Activated T-helper 1 cell treated with Interleukin-2 at 50 U/mL for 16 hours (primary cell): ENCODE measurements around the gene BRINP1.

Source experiments
- DNase-seq: peaks from one replicate; pipeline ENCODE4 v3.0.0-alpha.2; 2020; ENCODE audit warnings: low read depth

Gene BRINP1

DNA sequence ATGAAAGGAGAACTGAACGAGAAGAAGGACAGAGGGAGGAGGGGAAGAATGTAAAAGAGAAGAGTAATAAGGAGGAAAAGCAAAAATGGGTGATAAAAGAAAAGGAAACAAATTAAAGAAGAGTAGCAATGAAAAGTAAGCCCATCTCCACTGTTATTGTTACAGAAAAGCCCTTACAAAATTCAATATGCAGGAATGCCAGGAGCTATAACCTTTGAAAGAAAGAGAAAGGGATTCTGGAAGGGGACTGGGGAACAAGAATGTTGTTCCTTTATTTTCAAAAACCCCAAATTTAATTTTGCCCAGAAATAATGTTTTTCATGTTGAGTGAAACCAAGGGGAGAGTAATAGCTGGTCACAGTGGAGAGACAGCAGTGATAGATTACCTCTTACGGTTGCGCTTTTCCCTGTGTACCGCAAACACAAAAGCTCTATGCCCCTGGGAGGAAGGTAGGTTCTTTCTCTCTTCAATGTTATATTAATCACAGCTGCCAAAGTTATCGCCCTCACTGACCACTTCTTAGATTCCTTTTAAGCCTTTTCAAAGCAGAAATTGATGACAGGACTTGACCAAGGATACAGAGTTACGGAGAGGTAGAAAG lies 86.7 kb downstream of the BRINP1 start:
- DNase-seq: no peak

DNA sequence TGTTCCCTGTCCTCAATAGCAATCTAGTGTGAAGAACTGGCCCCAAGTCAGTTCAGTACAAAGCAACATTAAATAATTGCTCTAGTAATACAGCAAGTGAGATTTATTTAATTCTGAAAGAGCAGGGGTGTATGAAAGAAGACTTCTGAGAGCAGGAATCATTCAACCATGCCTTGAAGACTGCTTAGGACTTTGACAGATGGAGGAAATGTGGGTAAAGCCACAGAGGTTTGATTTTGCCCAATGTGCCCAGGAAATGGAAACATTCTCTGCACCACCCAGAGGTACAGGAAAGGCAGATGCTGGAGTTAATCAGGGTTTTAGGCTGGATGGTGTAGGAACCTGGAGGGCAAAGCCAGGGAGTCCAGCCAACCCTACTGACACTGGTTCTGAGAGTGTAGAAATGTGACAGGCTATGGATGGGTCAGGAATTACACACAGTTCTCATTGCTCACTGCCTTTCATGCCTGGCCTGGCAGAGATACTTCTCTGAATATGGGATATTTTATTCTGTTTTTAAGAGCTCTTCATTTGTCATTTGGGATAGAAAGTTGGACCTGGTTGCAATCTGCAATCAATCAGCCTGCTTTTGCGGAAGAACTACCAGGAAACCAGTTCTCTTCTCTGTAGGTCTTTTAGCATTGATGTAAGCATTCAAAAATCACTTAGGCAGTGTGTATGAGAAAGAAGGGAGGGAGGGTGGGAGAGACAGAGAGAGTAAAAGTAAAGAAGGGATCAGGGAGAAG lies 88.3 kb downstream of the BRINP1 start:
- no peak for DNase-seq

DNA sequence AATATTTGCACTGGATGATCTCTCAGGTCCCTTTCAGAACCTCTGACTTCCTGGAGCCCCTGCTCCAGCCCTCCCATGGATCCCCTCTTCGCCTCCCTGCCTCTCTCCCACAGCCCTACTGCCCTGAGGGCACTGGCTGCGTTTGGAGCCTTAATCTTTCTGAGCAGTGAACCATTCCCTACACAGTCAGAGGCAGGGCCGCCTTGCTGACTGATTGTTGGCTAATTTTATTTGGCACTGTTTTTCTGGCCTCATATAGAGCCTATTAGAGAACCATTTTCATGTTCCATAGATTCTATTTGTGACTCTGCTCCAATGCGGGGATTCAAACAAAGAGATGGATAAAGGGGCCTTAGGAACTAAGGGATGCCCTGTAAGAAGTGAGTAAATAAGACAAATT lies 91.1 kb downstream of the BRINP1 start:
- no peak for DNase-seq

DNA sequence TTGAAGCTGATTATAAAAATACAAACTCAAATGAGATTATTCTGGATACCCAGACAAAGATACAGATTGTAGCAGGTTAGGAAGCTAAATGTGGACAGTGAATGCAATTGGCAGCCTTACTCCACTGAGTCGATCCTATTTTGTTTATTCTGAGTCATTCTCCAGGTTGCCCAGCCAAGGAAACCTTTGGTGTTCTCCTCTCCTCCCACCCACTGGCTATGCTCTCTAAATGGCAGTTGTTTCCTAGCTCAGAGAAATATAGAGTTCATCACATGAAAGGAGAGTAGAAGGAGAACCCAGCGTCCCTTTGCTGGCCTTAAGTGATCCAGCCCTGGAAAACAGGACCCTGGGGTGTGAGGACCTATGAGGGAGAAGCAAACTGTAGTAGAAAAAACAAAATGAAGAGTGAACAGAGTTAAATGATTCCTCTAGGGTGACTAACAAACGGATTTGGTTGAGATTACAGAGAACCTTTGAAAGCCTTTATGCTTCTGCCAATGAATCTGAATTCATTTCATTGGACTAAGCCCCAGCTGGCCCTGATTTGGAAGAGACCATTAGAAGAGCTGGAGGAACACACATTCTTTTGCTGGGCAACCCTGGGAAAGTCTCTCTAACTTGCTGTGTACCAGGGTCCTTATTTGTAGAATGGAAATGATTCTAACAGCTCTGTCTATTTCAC lies 95.1 kb downstream of the BRINP1 start:
- no peak for DNase-seq

DNA sequence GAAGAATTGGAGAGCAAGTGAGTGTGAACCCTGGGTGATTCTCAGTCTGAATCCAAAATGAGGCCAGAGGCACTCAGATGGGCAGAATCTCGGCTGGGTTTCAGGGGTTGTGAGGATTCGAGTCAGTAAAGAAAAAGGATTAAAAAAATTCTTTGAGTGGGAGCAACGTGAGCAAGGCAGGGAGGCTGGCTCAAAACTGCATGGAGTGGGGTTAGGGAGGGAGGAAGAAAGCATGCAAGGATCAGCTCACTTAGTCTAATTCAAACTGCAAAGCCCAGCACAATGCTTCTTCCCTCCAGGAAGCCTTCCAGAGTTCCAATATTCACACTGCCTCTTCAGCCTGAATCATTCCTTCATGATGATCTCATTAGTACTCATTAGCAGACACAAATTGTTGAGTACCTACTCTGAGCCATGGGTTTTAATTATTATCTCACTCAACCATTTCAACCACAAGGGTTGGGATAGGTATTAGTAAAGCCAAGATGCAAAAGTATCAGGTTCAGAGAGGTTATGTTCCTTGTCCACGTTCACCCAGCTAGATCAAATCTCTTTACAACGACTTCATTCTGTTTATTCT lies 95.8 kb downstream of the BRINP1 start:
- DNase-seq: no peak

DNA sequence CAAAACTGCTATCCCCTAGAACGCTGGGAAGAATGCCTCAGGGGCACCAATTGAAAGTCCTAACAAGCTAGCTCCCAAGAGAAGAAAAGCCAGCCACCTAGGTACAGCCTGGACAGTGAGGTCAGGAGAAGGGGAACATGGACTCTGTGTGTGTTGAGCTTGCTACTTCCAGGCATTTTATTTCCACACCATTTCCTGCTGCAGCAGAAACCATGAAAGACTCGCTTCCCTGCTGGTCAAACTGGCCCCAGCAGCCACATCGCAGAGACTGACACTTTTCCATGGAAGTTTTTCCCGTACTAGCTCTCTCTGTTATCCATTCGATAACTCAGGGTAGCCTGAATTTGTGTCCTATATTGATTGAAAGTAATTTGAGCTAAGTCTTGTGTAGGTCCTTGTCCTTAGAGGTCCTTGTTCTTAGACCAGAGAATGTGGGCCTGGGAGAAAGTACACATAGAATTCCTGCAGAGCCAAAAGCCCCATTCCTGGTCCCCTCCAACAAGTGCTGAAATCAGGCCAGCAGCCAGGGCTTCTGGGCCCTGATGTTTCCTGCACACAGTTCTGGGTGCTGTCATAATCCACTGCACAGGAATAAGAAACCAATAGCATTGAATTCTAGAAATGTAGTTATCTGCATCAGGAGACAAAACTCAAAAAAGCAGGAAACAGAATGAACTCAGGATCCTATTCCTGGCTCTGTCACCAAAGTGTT lies 96.6 kb downstream of the BRINP1 start:
- DNase-seq: no peak

DNA sequence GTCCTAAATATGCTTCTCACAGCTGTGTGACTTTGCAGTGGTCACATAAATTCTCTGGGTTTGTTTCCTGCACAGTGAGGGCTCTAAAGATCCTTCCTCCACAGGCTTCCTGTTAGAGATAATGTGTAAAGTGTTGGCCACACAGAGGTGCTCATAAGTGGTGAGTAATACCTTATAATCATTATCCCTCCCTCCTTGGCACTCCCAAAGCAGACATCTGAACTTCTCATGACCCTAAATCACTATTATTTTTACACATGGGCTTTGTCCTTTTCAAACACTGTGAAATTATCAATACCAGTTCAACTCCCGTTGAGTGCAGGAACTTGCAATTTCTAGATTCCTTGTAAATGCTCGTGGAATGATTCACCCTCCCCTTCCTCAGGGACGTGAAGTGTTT lies 100.2 kb downstream of the BRINP1 start:
- no peak for DNase-seq

DNA sequence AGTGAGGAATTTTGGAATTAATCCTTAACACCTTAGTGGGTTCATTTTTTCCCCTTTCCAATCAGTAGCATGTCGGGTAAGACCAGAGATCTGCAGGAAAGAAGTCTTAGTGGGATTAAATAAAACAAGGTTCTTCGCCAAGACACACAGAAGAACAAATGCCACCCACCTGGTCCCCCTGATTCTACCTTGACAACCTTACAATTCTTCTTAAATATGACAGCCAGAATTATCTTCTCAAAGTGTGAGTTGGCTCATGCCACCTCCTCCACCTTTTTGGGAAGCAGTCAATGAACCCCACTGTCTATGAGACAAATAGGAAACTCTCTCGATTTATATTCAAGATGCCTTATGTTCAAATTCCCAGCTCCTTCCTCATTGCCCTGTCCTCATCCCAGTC lies 105.1 kb downstream of the BRINP1 start:
- DNase-seq: no peak

DNA sequence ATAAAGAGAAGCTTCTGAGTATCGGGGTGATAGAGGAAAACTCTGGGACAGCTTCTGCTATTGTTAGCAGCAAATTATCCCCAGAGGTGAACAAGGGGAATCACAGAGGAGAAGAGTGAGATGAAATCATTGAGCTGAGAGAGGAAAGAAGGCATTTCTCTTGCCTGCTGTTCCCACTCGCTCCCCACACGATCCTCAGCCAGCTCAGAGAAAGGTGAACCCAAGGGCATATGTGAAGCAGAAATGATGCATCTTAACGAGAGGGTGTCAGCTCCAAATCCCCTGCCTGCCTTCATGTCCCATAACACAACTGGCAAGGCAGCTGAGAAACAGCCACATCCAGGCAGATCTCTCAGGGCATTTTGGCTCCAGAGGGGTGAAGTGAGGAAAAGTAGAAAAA lies 111.6 kb downstream of the BRINP1 start:
- DNase-seq: no peak

DNA sequence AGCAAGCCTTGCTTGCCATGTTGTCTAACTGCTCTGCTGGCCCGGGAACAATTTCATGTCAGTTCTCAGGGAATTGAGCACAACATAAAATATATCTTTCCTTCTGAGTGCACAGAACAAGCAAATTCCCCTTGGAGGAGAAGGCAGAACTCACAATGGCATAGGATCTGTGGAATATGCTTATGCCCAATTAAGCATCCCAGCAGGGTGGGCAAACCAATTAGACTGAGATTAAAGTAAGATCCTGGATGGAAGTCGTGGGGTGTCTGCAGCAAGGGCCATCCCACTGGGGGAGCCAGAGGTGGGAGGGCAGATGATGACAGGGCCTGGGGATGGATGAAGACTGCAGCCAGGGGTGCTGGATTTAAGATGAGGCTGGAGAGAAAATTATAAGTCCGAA lies 114.1 kb downstream of the BRINP1 start:
- DNase-seq: no peak

DNA sequence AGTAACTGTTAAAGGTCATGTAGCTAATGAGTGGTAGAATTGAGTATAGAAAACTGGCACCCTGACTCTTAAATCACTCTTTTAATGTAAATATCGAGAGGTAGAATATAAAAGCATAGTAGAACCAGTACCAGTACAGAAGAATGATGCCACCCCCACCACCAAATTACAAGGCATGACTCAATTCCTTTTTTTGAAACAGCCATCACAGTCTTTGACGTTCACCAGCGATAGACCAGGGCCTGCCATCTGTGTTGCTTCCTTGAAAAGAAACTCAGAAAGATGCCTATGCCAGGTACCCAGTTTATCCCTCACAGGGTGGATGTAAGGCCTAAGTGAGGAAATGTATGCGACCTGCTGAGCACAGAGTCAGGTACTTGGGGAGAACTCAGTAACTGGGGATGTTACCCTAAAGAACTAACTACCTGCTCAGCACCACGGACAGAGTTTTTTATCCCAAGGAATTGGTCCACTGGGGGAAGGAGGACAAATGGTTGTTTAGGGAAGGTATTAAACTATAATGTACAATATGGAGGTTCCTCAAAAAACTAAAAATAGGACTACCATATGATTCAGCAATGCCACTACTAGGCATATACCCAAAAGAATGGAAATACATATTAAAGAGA lies 116.5 kb downstream of the BRINP1 start:
- DNase-seq: no peak

DNA sequence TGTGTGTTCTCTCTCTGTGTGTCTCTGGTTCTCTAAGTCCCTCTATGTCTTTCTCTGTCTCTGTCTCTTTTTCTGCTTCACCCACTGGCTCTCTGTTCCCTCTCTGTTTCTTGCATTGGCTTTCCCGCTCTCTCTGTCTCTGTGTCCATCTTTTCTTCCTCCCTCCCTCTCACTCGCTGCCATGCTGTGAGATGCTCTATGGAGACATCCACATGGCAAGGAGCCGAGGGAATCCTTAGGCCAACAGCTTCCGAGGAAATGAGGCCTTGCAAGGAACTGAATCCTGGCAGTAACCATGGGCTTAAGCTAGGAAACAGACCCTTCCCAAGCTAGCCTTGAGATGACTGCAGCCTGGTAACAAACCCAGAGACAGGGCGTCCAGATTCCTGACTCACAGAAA lies 117.3 kb downstream of the BRINP1 start:
- DNase-seq: no peak

DNA sequence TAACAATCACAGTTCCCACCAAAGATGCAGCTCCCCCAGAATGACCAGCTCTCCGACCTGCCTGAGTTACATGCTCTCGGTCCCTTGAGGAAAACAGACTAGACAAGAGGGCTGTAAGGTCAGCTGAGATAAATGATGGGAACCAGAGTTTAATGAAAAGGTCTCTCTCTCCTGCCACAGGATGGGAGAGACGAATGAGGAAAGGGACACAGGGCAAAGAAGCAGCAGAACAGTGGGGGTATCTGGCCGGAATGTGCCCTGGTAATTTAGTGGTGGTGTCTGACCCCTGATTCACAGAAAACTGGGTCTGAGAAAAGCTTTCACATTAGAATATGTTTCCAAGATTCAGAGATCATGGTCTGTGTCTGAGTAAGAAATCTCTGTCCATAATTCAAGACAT lies 118.5 kb downstream of the BRINP1 start:
- no peak for DNase-seq

DNA sequence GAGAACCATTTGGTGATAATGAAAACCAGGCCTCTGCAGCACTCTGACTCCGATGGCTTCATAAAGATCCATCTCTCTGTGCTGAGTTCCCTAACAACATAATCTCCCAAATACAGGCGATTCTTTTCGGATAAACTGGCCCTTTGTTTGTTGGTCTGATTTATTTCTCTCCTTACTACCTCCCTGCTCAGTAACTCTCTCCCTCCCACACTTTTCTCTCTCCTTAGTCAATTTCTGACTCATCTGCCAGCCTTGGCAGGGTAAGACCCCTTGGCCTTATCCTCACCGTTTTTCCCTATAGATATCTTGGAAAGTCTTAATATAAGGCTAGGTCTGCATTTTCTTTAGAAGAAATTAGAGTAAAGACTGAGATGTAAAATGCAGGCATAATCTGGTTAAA lies 128.7 kb downstream of the BRINP1 start:
- DNase-seq: no peak

DNA sequence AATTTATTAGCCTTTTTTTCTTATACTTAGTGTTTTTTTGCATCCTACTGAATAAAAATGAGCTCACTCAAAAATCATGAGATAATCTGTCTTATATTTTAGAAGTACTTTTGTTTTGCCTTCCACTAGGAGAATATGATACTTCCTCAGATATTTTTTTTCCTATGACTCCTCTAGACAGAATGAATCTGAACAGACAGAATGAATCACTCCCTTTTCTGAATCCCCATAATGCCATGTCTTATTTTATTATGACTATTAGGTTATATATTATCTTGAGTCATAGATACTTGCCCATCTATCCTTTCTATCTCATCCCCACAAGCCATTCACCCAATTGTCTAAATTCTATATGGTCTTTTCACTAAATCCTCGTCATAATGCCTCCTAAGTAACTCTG lies 134.6 kb downstream of the BRINP1 start:
- DNase-seq: no peak

DNA sequence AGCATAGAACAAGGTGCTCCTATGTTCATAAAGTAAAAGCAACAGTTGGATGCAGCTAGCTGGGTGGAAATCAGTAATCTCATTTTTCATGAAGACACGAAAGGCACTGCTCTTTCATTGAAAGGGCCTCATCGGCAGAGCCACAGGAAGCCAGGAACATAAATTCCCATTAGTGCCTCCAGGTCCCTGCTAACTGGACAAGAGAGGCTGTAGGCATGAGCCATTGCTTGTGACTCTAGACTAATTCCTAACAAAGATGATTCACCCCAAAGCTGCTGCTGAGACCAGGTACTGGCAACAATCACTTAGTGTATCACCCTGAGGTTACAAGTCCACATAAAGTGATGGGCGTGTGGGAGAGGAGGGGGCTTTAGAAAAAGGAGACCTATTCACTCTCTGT lies 141.8 kb downstream of the BRINP1 start:
- no peak for DNase-seq

DNA sequence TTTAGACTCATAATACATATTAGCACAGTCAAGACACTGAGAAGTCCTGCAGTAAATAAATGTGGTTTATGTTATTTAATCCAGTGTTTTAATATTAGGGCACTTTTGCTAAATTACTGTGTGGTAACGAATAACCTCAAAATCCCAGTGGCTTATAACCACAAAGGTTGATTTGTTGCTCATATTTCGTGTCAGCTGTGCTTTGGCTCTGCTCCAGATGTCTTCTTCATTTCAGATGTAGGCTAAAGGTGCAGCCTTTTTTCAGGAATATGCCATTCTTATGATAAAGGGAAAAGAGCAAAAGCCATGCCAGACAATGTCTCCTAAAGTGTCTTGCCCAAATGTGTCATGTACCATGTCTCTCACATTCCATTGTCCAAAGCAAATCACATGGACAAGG lies 144.8 kb downstream of the BRINP1 start:
- DNase-seq: no peak

DNA sequence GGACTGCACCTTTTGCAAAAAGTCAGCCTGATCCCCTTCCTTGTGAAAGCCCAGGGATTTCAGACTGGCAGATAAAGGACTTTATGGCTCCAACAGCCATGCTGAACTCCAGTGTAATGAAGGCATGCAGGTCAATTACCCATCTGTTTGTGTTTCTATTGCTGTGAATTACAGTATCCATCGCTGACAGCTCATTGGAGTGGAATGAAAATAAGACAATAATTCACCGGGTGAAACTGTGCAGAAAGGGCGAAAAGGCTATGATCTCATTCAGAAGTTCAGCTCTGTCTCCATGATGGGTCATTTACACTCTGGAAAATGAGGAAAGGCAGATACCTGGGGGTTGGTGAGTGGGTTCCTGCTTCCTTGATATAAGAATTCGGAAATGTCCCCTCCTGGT lies 148.0 kb downstream of the BRINP1 start:
- no peak for DNase-seq

DNA sequence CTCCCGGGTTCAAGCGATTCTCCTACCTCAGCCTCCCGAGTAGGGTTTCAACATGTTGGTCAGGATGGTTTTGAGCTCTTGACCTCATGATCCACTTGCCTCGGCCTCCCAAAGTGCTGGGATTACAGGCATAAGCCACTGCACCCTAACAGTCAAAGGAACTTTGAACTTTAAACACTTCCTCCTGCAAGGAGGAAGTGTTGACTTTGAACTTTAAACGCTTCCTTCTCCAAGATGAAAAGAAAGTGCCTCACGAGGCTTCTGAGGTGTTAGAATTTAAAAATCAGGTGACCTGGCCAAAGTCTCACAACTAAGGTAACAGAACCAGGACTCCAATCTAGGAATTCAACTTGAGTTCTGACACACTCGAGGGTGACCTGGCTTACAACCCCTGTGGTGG lies 150.9 kb downstream of the BRINP1 start:
- DNase-seq: no peak

DNA sequence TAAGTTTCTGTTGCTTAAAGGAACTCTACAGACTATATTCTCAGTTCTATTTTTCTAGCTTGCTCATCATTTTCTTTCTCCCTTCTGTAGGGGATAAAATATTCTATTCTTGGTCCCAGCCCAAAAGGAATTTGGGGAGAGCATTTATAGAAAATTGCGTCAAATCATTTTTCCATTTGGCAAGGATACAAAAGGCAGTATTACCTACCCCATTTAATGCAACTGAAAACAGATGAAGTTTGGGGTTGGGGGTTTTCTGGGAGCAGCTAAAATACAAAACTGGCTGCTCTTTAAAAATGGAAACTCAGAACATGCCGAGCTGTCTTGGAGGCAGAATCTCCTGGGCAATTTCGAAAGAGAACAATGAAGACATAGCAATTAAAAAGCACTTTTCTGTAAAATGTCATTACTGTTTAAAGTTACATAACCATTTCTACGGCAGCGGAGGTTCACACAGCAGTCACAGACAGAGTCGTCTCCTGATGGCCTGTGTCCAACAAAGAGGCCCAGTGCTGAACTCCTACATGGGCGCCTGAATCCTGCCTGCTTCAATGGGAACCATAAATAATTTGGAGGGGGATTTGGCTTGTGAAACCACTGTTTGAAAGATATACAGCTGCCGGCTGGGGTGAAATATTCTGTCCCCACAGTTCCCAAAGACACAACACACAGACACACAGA lies 152.4 kb downstream of the BRINP1 start:
- no peak for DNase-seq

DNA sequence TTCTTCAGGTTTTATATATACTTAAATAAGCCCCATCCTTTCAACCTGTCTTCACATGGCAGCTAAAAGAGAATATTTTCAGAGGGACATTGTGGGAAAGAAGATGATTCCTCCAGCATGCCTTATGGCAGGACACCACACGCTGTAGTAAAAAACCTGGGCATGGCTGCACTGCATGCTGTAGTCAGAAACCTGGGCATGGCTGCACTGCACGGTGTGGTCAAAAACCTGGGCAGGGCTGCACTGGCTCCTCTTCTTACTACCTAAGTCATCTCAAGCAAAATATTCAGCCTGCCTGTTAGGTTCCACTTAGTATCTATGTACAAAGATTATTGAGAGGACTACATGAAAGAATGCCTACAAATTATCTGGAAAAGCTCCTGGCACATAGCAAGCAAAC lies 153.6 kb downstream of the BRINP1 start:
- DNase-seq: no peak

DNA sequence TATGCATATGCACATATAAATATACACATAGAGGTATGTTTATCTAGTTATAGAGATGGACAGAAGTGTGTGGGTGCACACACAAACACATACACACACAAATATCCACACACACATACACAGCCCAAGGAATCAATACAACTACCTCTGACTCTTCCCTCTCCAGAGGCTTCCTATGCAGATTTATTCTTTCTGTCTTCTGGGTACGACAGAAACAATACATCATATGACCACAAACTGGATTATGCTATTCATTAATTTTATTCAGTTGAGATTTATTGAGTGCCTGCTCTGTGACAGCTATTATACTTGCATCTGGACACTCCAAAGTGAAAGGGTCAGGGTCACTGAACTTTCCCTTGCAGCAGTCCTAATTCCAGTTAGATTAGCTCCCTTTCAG lies 155.8 kb downstream of the BRINP1 start:
- DNase-seq: no peak
